Stomach (tissue), 4 donors: Measurements from ENCODE around the gene ATIC.

Experiments
- EP300 ChIP-seq: sonication (generic); formaldehyde crosslinking; IDR thresholded peaks from one replicate; pipeline ENCODE4 v1.6.1; 2017; ENCODE audit warnings: antibody characterized with exemption
- POLR2A ChIP-seq, 4 donors: fragments of 450-650 bp; IDR thresholded peaks; one replicate each; pipeline ENCODE4 v1.6.1; 2016; ENCODE audit warnings: antibody characterized with exemption in 4 of 4, control low read depth in 2 of 4, mild to moderate bottlenecking in 1 of 4, moderate library complexity in 1 of 4
- TF ChIP-seq, protein P1 (sequence below), 7 experiments: fragments of 450-650 bp in 4 of 7; fragments of 200-600 bp in 3 of 7; sonication (generic) in 3 of 7; IDR thresholded peaks; one replicate each; pipeline ENCODE4 v1.5.1; 2016 to 2019; ENCODE audit warnings: antibody characterized with exemption in 7 of 7, control low read depth in 2 of 7, mild to moderate bottlenecking in 1 of 7

DNA sequence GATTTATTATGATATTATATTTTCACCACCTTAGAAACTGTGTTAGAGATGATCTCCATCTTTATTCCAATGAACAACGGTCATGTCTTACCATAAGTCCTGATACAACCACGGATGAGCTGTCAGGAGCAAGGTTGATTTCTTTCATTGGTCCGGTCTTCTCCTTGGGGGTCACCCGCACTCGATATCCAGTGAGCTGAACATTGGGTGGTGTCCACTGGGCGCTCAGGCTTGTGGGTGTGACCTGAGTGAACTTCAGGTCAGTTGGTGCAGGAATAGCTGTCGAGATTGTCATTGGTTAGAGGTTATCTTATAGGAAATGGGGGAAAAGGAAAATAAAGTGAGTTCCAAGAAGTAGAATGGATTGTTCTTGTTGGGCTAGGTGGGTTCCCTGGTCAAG is 67.2 kb downstream of the ATIC start:
- TF ChIP-seq, protein P1, sequence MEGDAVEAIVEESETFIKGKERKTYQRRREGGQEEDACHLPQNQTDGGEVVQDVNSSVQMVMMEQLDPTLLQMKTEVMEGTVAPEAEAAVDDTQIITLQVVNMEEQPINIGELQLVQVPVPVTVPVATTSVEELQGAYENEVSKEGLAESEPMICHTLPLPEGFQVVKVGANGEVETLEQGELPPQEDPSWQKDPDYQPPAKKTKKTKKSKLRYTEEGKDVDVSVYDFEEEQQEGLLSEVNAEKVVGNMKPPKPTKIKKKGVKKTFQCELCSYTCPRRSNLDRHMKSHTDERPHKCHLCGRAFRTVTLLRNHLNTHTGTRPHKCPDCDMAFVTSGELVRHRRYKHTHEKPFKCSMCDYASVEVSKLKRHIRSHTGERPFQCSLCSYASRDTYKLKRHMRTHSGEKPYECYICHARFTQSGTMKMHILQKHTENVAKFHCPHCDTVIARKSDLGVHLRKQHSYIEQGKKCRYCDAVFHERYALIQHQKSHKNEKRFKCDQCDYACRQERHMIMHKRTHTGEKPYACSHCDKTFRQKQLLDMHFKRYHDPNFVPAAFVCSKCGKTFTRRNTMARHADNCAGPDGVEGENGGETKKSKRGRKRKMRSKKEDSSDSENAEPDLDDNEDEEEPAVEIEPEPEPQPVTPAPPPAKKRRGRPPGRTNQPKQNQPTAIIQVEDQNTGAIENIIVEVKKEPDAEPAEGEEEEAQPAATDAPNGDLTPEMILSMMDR (IDR thresholded peaks at IDR 0.05): no peak
- TF ChIP-seq EP300: no peak
- no peak for TF ChIP-seq POLR2A (IDR thresholded peaks at IDR 0.05)
